Retina (tissue), 1 donor: Measurements from ENCODE around the gene PI4K2B.
"Not testable (repeated sequence)": the region's sequence is repeated elsewhere in the genome, so short reads cannot be mapped to it uniquely, and the experiment has no call there.

Experiments
- DNase-seq: peaks from one replicate; pipeline ENCODE4 v3.0.0-alpha.2; 2016

Gene PI4K2B

GRCh38 chr4:25233737-25234389 is at the start of gene PI4K2B:
TSS of gene PI4K2B (plus strand) at chr4:25234033. CDS start at chr4:25234164, 131 bp downstream.
- DNase-seq = peak; percentile 88

DNA sequence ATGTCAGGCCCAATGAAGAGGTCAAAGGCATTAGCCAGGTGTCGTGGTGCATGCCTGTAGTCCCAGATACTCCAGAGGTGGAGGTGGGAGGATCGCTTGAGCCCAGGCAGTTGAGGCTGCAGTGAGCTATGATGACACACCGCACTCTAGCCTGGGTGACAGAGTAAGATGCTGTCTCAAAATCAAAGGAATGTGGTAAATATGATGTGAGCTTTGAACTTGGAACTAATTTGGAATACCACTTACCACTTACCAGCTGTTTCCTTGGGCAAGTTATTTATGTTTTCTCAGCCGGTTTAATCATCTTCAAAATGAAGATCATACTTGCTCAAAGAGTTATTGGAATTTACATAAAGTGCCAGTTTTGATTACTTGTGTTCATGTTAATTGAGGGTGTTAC is 49.8 kb upstream of the PI4K2B start:
- no peak for DNase-seq

GRCh38 chr4:25190407-25190806 is 43.4 kb upstream of the PI4K2B start:
- no peak for DNase-seq

DNA sequence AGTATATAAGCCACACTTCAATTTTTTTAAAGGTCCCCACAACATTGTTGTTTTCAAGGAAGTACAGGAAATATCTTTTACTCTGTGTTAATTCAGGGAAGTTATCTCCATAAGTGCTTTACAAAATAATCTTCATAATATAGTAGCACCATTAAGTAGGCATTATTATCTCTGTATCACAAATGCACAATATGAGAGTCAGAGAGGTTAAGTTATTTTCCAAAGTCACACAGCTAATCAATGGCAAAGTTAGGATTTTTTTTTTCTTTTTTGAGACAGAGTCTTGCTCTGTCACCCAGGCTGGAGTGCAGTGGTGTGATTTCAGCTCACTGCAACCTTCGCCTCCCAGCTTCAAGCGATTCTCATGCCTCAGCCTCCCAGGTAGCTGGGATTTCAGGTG is 35.1 kb upstream of the PI4K2B start:
- no peak for DNase-seq

DNA sequence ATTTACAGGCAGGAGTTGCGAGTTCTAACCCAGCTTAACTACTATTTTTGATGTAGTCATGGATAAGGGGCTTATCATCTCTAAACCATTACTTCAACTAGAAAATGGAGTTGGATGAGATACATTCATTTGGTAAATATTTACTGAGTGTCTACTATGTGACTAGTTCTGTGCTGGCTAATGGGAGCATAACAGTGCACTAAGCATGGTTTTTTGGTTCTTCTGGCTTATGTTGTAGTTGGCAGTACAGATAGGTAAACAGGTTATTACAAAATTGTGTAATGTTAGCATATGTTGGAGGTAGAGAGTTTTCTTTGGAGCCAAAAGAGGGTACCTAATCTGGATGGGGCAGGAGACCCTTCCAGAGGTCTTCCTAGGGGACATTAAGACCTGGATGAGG is 25.8 kb upstream of the PI4K2B start:
- DNase-seq = no peak

- no peak for DNase-seq
These were observed 24.1 kb upstream of the PI4K2B start for GRCh38 chr4:25209702-25210101.

GRCh38 chr4:25211721-25212120 is 22.1 kb upstream of the PI4K2B start:
- DNase-seq = no peak

- no peak for DNase-seq
These were observed 21.0 kb upstream of the PI4K2B start for GRCh38 chr4:25212822-25213221.

DNA sequence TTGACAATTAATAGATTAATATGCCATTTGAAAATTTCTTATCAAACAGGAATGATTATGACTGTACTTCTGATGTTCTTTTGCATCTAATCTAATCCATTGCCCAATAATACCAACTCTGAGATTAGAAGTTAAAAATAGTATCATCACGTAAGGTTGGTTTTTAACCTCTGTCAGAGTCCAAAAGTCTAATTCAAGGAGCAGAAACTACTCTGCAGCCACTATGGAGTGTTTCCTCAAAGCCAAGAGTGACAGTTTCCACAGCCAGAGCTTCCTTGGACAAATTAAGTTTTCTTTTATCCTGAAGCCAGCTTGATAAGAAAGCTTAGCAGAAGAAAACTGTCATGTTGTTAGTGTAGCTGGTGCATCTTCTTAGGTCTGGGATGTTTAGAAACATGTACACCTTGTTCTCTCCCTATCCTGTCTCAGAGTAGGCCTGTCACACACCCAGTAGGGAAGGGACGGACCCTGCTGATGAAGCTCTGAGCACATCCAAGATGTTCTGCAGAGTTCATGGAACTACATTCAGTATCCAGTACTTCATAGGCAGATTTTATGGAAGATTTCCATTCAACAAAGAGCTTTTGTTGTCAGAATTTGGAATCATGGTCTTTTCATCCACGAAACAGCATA is 20.4 kb upstream of the PI4K2B start:
- DNase-seq = no peak

- DNase-seq = not testable (repeated sequence)
These were observed 19.1 kb upstream of the PI4K2B start for GRCh38 chr4:25214750-25215149.

GRCh38 chr4:25215511-25215910 is 18.3 kb upstream of the PI4K2B start:
- DNase-seq = no peak

DNA sequence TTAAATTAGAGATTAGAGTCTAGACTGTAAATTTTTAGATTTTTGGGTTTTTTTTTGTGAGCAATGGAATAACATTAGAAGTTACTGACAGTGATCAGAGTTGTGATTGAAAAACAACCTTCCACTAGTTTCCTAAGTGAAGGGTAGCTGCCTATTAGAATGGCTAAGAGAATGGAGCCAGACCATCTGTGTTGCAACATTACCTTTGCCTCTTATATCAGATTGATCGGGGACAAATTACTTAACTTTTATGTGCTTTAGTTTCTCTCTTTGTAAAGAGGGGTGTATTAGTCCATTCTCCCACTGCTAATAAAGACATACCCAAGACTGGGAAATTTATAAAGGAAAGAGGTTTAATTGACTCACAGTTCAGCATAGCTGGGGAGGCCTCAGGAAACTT is 12.5 kb upstream of the PI4K2B start:
- DNase-seq = no peak

DNA sequence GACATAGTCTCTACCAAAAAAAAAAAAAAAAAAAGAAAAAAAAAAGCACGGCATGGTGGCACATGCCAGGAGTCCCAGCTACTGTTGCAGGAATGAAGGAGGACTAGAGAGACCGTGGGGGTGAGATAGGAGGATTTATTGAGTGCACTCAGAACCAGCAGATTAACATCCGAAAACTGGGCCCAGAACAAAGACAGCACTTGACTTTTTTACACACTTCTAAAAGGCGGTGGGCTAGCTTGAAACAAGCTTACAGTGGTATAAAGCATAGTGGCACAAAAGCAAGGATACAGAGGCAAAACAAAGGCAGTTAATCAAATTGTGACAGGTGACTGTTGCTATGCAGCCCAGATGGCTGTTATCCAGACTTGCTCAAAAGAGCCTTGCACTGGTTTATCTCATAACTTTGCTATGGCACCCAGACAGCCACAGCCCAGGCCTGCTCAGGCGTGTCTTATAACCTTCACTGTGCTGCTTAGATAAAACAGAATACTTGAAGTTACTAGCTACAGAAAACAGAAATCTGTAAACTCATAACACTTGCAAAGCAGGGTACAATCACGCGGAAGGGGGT is 9.9 kb upstream of the PI4K2B start:
- peak; percentile 49 for DNase-seq

- DNase-seq = no peak
These were observed 4.0 kb upstream of the PI4K2B start for GRCh38 chr4:25229804-25230203.

GRCh38 chr4:25233194-25233593 is 639 bp upstream of the PI4K2B start:
- no peak for DNase-seq

GRCh38 chr4:25234390-25235370 is 847 bp downstream of the PI4K2B start:
- DNase-seq = peak; percentile 75

DNA sequence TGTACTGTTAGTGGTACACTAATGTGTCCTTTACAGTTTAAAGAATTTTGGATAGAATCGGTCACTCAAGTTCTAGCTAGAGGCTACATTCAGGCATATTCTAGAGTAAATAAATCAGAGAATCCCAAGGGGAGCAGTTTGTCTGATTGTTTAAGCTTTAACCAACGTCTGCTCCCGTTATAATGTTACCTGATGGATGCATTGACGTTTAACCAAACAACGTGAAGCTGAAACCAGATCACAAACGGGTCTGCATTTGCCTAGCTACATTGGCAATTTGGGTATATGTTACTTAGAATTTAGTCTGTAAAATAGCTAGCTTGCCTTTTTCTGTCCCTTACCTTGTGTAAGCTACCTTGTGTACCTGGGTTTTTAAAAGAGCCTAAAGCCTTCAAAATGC is 1.6 kb downstream of the PI4K2B start:
- no peak for DNase-seq

- not testable (repeated sequence) for DNase-seq
These were observed 2.2 kb downstream of the PI4K2B start for GRCh38 chr4:25236030-25236429.

- DNase-seq = no peak
These were observed 3.1 kb downstream of the PI4K2B start for GRCh38 chr4:25236971-25237370.

DNA sequence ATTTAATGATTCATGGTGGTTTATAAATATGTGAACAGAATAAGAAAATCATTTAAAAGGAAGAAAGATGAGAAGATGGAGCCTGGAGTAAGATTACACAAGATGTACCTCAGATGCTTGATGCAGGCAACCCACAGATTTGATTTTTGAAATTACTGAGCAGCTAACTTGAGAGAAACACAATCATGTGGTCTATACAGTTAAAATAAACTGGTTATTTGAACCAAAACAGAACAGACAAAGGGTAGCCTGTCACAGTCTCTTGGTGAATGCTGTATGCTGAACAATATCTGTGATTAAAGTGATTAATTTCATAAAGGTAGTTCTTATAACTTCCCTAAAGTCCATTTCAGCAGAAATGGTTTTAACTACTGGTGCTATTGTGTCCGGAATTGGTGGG is 4.2 kb downstream of the PI4K2B start:
- no peak for DNase-seq

- not testable (repeated sequence) for DNase-seq
These were observed 5.7 kb downstream of the PI4K2B start for GRCh38 chr4:25239528-25239927.

GRCh38 chr4:25240754-25241210 is 6.9 kb downstream of the PI4K2B start:
- not testable (repeated sequence) for DNase-seq

DNA sequence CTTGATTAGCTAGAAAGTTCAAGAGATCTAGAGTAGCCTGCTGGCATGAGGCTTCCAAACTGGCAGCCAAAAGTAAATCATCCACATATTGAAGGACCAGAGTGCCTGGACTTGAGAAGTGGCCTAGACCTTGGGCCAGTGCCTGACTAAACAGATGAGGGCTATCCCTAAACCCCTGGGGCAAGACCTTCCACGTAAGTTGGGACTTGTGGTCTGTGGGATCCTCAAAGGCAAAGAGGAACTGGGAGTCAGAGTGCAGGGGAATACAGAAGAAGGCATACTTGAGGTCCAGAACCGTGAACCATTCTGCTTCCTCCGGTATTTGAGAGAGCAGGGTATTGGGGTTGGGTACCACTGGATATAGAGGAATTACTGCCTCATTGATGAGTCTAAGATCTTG is 8.4 kb downstream of the PI4K2B start:
- DNase-seq = not testable (repeated sequence)
